HL-60 (cell line): ENCODE results near the gene PPP5C.

ENCODE experiments used
- GABPA ChIP-seq: IDR thresholded peaks from 2 replicates; pipeline ENCODE4 v1.6.1; 2012; ENCODE audit warnings: low read depth
- POLR2AphosphoS5 ChIP-seq: IDR thresholded peaks from 2 replicates; pipeline ENCODE4 v1.6.1; 2012; ENCODE audit warnings: low read depth
- TF ChIP-seq, protein P1 (sequence below): IDR thresholded peaks from one replicate; pipeline ENCODE4 v1.5.1; 2011; ENCODE audit warnings: low read length, control low read depth, inconsistent platforms; ENCODE audit not compliant: insufficient read depth
- TF ChIP-seq, protein P2 (sequence below): IDR thresholded peaks from 2 replicates; pipeline ENCODE4 v1.6.1; 2012; ENCODE audit warnings: low read depth; ENCODE audit not compliant: insufficient replicate concordance

DNA sequence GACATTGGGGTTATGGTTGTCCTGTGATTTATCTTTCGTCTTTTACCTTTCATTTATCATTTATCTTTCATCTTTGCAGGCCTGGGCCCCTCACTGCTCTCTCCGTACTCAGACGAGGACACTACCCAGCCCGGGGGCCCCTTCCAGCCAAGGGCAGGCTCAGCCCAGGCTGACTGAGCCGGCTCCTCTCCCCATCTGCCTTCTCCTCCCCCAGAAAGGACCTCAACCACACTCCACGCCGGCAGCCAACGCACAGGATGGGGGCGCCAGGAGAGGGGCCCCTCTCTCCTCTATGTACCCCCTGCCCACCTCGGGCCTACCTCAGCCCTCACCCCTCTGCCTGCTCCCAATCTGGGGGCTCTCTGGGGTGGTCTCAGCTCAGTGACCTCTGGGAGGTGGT lies 7.4 kb upstream of the PPP5C start:
- TF ChIP-seq, protein P1, sequence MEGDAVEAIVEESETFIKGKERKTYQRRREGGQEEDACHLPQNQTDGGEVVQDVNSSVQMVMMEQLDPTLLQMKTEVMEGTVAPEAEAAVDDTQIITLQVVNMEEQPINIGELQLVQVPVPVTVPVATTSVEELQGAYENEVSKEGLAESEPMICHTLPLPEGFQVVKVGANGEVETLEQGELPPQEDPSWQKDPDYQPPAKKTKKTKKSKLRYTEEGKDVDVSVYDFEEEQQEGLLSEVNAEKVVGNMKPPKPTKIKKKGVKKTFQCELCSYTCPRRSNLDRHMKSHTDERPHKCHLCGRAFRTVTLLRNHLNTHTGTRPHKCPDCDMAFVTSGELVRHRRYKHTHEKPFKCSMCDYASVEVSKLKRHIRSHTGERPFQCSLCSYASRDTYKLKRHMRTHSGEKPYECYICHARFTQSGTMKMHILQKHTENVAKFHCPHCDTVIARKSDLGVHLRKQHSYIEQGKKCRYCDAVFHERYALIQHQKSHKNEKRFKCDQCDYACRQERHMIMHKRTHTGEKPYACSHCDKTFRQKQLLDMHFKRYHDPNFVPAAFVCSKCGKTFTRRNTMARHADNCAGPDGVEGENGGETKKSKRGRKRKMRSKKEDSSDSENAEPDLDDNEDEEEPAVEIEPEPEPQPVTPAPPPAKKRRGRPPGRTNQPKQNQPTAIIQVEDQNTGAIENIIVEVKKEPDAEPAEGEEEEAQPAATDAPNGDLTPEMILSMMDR: no peak
- TF ChIP-seq POLR2AphosphoS5 (no peak), GABPA (no peak)
- TF ChIP-seq, protein P2, sequence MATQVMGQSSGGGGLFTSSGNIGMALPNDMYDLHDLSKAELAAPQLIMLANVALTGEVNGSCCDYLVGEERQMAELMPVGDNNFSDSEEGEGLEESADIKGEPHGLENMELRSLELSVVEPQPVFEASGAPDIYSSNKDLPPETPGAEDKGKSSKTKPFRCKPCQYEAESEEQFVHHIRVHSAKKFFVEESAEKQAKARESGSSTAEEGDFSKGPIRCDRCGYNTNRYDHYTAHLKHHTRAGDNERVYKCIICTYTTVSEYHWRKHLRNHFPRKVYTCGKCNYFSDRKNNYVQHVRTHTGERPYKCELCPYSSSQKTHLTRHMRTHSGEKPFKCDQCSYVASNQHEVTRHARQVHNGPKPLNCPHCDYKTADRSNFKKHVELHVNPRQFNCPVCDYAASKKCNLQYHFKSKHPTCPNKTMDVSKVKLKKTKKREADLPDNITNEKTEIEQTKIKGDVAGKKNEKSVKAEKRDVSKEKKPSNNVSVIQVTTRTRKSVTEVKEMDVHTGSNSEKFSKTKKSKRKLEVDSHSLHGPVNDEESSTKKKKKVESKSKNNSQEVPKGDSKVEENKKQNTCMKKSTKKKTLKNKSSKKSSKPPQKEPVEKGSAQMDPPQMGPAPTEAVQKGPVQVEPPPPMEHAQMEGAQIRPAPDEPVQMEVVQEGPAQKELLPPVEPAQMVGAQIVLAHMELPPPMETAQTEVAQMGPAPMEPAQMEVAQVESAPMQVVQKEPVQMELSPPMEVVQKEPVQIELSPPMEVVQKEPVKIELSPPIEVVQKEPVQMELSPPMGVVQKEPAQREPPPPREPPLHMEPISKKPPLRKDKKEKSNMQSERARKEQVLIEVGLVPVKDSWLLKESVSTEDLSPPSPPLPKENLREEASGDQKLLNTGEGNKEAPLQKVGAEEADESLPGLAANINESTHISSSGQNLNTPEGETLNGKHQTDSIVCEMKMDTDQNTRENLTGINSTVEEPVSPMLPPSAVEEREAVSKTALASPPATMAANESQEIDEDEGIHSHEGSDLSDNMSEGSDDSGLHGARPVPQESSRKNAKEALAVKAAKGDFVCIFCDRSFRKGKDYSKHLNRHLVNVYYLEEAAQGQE: no peak
